Progenitor cell of endocrine pancreas (in vitro differentiated cells): ENCODE results near the gene MAL. TPM values are rescaled to one million over a fixed set of nuclear protein-coding genes. Genes with fewer than 3 reads are reported as not detected.
"Not testable (repeated sequence)": the region's sequence is repeated elsewhere in the genome, so short reads cannot be mapped to it uniquely, and the experiment has no call there.

Experiments used
- DNase-seq: peaks from one replicate; pipeline ENCODE4 v3.0.0; 2021; ENCODE audit warnings: low spot score; ENCODE audit not compliant: unreplicated experiment
- H3K27ac Mint-ChIP-seq: 2 replicates; pipeline ENCODE4 v1.8.0; 2021; ENCODE audit warnings: mild to moderate bottlenecking, moderate library complexity, mixed read lengths
- H3K27me3 Mint-ChIP-seq: 2 replicates; pipeline ENCODE4 v1.8.0; 2021; ENCODE audit warnings: mixed read lengths
- H3K36me3 Mint-ChIP-seq: 2 replicates; pipeline ENCODE4 v1.8.0; 2022; ENCODE audit warnings: mixed read lengths; ENCODE audit not compliant: insufficient read depth
- H3K4me1 Mint-ChIP-seq: 2 replicates; pipeline ENCODE4 v1.8.0; 2021; ENCODE audit warnings: low read depth, mixed read lengths
- H3K4me3 Mint-ChIP-seq: 2 replicates; pipeline ENCODE4 v1.8.0; 2021; ENCODE audit warnings: low read depth, mild to moderate bottlenecking, moderate library complexity, mixed read lengths
- H3K9me3 Mint-ChIP-seq: 2 replicates; pipeline ENCODE4 v1.8.0; 2021; ENCODE audit warnings: low read depth, mixed read lengths
- CTCF ChIP-seq: fragments of 200-600 bp; sonication (generic); IDR thresholded peaks from one replicate; pipeline ENCODE4 v1.5.0; 2021; ENCODE audit warnings: antibody characterized with exemption, mild to moderate bottlenecking; ENCODE audit not compliant: unreplicated experiment
- total RNA-seq: library from RNA; stranded (reverse); gene quantifications from 2 replicates; pipeline ENCODE4 v1.2.1, GENCODE V29; 2021

Gene MAL
- total RNA-seq, 1 donor from 2014 or later: not detected

GRCh38 chr2:95086017-95086416 is 60.5 kb downstream of the MAL start:
- no peak for TF ChIP-seq CTCF
- Mint-ChIP-seq H3K36me3 (peaks cover 31% of the 10 kb centered on the region), H3K27ac (no peak overlapping the region), H3K9me3 (peaks cover 3% of the 10 kb centered on the region), H3K4me1 (no peaks in the 10 kb centered on the region), H3K27me3 (no peaks in the 10 kb centered on the region), H3K4me3 (no peak overlapping the region)
- DNase-seq: no peak

DNA sequence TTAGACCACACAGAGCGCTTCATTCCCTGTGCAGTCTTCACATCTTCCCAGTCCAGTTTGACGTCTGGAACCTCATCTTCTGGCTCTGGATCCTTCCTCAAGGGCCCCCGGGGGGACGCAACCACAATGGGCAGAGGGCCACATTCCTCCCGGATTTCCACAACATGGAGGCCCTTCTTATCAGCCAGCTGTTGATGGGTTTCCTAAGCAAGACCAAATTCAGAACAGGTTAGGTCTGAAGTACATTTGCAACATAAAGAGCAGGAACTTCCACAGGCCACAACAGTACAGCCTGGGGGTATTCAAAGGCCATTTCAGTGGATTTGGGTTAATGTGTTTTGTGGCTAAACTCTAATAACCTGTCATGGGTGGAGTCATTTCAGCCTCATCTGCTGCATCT is 61.9 kb downstream of the MAL start:
- Mint-ChIP-seq H3K4me1 (no peaks in the 10 kb centered on the region), H3K27ac (no peak overlapping the region), H3K27me3 (no peaks in the 10 kb centered on the region), H3K9me3 (peaks cover 3% of the 10 kb centered on the region), H3K36me3 (peaks cover 37% of the 10 kb centered on the region), H3K4me3 (no peak overlapping the region)
- no peak for TF ChIP-seq CTCF
- DNase-seq: no peak

GRCh38 chr2:95091885-95092555 is 66.5 kb downstream of the MAL start:
- TF ChIP-seq CTCF: no peak
- H3K27me3 Mint-ChIP-seq: no peaks in the 10 kb centered on the region
- H3K36me3 Mint-ChIP-seq: peaks cover 54% of the 10 kb centered on the region
- no peak for DNase-seq
- H3K4me3 Mint-ChIP-seq: no peak overlapping the region
- peaks cover 8% of the 10 kb centered on the region for H3K4me1 Mint-ChIP-seq
- H3K9me3 Mint-ChIP-seq: no peaks in the 10 kb centered on the region
- no peak overlapping the region for H3K27ac Mint-ChIP-seq

DNA sequence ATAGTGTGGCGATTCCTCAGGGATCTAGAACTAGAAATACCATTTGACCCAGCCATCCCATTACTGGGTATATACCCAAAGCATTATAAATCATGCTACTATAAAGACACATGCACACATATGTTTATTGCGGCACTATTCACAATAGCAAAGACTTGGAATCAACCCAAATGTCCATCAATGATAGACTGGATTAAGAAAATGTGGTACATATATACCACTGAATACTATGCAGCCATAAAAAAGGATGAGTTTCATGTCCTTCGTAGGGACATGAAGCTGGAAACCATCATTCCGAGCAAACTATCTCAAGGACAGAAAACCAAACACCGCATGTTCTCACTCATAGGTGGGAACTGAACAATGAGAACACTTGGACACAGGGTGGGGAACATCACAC is 72.8 kb downstream of the MAL start:
- DNase-seq, H3K9me3 Mint-ChIP-seq, H3K4me1 Mint-ChIP-seq, H3K27ac Mint-ChIP-seq, H3K4me3 Mint-ChIP-seq, H3K27me3 Mint-ChIP-seq: not testable (repeated sequence)
- H3K36me3 Mint-ChIP-seq: peaks cover 61% of the 10 kb centered on the region

GRCh38 chr2:95099910-95100309 is 74.4 kb downstream of the MAL start:
- Mint-ChIP-seq H3K4me1 (peaks cover 8% of the 10 kb centered on the region), H3K4me3 (no peak overlapping the region), H3K9me3 (no peaks in the 10 kb centered on the region), H3K27ac (no peak overlapping the region), H3K27me3 (no peaks in the 10 kb centered on the region), H3K36me3 (peaks cover 51% of the 10 kb centered on the region)
- no peak for TF ChIP-seq CTCF
- no peak for DNase-seq

Other genes with a start within 250 kb of the MAL start
- gene TEKT4, start 154.3 kb upstream of the MAL start, total RNA-seq: 0.29 and 0.34 TPM in 2 replicates
- gene MRPS5, start 96.1 kb downstream of the MAL start, total RNA-seq: 59.8 and 62.5 TPM in 2 replicates
- gene ZNF514, start 134.1 kb downstream of the MAL start, total RNA-seq: 32.9 and 34.8 TPM in 2 replicates
- 5.7 and 6.5 TPM in 2 replicates for gene ZNF2, start 140.1 kb downstream of the MAL start, total RNA-seq
- gene ZNF892, start 181.8 kb downstream of the MAL start, total RNA-seq: 18.0 and 18.4 TPM in 2 replicates
- gene PROM2, start 248.7 kb downstream of the MAL start, total RNA-seq: 14.2 and 16.9 TPM in 2 replicates